ENCODE measurements around the gene HS6ST3.

DNA sequence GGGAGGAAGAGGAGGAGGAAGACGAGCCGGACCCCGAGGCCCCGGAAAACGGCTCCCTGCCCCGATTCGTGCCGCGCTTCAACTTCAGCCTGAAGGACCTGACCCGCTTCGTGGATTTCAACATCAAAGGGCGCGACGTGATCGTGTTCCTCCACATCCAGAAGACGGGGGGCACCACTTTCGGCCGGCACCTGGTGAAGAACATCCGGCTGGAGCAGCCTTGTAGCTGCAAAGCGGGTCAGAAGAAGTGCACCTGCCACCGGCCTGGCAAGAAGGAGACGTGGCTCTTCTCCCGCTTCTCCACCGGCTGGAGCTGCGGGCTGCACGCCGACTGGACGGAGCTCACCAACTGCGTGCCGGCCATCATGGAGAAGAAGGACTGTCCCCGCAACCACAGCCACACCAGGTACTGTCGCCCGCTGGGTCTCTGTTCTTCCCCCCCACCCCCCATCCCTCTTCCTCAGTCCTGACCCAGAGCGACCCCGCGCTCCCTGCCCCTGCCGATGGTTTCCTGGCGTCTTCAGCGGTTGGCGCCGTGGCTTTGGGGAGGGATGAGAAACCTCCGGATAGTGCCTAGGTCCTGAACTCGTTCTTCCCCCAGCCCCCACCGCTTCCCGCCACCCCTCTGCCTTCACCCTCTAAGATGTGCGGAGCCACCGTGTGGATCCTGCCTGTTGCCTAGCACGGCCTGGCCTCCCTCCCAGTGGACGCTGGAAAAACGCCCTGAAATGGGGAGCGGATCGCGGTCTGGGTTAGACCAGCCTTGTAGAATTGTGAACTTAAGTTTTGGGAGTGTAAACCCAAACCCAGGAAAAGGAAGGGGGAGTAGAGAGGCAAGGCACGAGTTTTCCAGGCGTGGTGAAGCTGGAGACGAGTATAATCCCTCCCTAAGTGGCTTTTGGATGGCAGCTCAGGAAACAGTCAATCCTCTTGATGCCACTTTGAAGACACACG lies 1.5 kb downstream of the HS6ST3 start:
- TF ChIP-seq, protein P1, sequence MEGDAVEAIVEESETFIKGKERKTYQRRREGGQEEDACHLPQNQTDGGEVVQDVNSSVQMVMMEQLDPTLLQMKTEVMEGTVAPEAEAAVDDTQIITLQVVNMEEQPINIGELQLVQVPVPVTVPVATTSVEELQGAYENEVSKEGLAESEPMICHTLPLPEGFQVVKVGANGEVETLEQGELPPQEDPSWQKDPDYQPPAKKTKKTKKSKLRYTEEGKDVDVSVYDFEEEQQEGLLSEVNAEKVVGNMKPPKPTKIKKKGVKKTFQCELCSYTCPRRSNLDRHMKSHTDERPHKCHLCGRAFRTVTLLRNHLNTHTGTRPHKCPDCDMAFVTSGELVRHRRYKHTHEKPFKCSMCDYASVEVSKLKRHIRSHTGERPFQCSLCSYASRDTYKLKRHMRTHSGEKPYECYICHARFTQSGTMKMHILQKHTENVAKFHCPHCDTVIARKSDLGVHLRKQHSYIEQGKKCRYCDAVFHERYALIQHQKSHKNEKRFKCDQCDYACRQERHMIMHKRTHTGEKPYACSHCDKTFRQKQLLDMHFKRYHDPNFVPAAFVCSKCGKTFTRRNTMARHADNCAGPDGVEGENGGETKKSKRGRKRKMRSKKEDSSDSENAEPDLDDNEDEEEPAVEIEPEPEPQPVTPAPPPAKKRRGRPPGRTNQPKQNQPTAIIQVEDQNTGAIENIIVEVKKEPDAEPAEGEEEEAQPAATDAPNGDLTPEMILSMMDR (IDR thresholded peaks at IDR 0.05), result no peak
- TF ChIP-seq EP300 (IDR thresholded peaks at IDR 0.05) (no peak), POLR2A (IDR thresholded peaks at IDR 0.05) (no peak), POLR2AphosphoS5 (IDR thresholded peaks at IDR 0.05) (no peak)
